Uterus (tissue), 4 donors: ENCODE measurements around the gene AKAP10. TPM values are rescaled to one million over a fixed set of nuclear protein-coding genes. Genes with fewer than 3 reads are reported as not detected.

Experiments used
- DNase-seq, 2 donors: peaks; one replicate each; pipeline ENCODE4 v3.0.0-alpha.2; 2019 to 2020
- H3K27ac ChIP-seq, 2 donors: fragments of 200-600 bp; sonication (generic); 1 replicate in 1 of 2; 2 replicates in 1 of 2; pipeline ENCODE4 v1.5.1; 2016 to 2018
- H3K27me3 ChIP-seq, 2 donors: fragments of 200-600 bp; sonication (generic); one replicate each; pipeline ENCODE4 v1.5.1; 2018 to 2019; ENCODE audit warnings: control low read depth in 1 of 2
- H3K36me3 ChIP-seq, 2 donors: fragments of 200-600 bp; sonication (generic); one replicate each; pipeline ENCODE4 v1.5.1; 2019; ENCODE audit warnings: control low read depth in 1 of 2
- H3K4me1 ChIP-seq, 2 donors: fragments of 200-600 bp; sonication (generic); one replicate each; pipeline ENCODE4 v1.5.1; 2018 to 2019; ENCODE audit warnings: control low read depth in 1 of 2
- H3K4me3 ChIP-seq, 2 donors: fragments of 200-600 bp; sonication (generic); 1 replicate in 1 of 2; 2 replicates in 1 of 2; pipeline ENCODE4 v1.5.1; 2018 to 2019; ENCODE audit warnings: mild to moderate bottlenecking in 1 of 2
- H3K9me3 ChIP-seq, 2 donors: fragments of 200-600 bp; sonication (generic); one replicate each; pipeline ENCODE4 v1.5.1; 2019; ENCODE audit warnings: control low read depth in 1 of 2
- CTCF ChIP-seq, 4 experiments: fragments of 200-600 bp in 2 of 4; fragments of 450-650 bp in 2 of 4; sonication (generic) in 2 of 4; IDR thresholded peaks; one replicate each; pipeline ENCODE4 v1.5.1; 2016 to 2019; ENCODE audit warnings: antibody characterized with exemption in 4 of 4, mild to moderate bottlenecking in 2 of 4, moderate library complexity in 1 of 4
- POLR2A ChIP-seq, 2 donors: fragments of 450-650 bp; IDR thresholded peaks; one replicate each; pipeline ENCODE4 v1.6.1; 2016; ENCODE audit warnings: antibody characterized with exemption in 2 of 2, mild to moderate bottlenecking in 1 of 2, moderate library complexity in 1 of 2
- intact Hi-C: fragments of 100-400 bp; cut with DNase I; formaldehyde crosslinking; loops from one replicate; pipeline ENCODE4 v1.15.1; 2023; ENCODE audit warnings: low total_unique reads
- total RNA-seq, 4 donors: library from RNA; depleted of rRNA in 3 of 4; stranded (reverse); fragments of >200 nt in 3 of 4; gene quantifications; one replicate each; pipeline versions ENCODE4 v1.1.0 to v1.2.4, GENCODE V29; 2014 to 2023
- donor health status: DM: yes; HTN: yes; CAD: no.

AKAP10 gene
- total RNA-seq, 4 donors from 2014 or later, result 17.7 to 56.9 (median 33.2) TPM

- no peak overlapping the region for H3K4me3 ChIP-seq
- H3K36me3 ChIP-seq, result no peaks in the 10 kb centered on the region
- no peaks in the 10 kb centered on the region for H3K27me3 ChIP-seq
- DNase-seq, result no peak
- intact Hi-C loops, result no loop called here
- TF ChIP-seq CTCF (IDR thresholded peaks at IDR 0.05), result no peak
- TF ChIP-seq POLR2A (IDR thresholded peaks at IDR 0.05), result no peak
- H3K9me3 ChIP-seq, result no peaks in the 10 kb centered on the region
- H3K27ac ChIP-seq, result no peak overlapping the region
- H3K4me1 ChIP-seq, result no peaks in the 10 kb centered on the region
Observed at GRCh38 chr17:19915245-19915978, 62.2 kb downstream of the AKAP10 start.

- Histone ChIP-seq H3K27ac (no peak overlapping the region), H3K36me3 (no peaks in the 10 kb centered on the region), H3K9me3 (no peaks in the 10 kb centered on the region), H3K4me1 (no peaks in the 10 kb centered on the region), H3K4me3 (no peak overlapping the region), H3K27me3 (no peaks in the 10 kb centered on the region)
- no peak for DNase-seq
- no peak for TF ChIP-seq POLR2A (IDR thresholded peaks at IDR 0.05)
- no peak for TF ChIP-seq CTCF (IDR thresholded peaks at IDR 0.05)
- intact Hi-C loops, result no loop called here
Observed at GRCh38 chr17:19911033-19911432, 66.6 kb downstream of the AKAP10 start.

GRCh38 chr17:19909139-19909538, 68.5 kb downstream of the AKAP10 start:
- no peaks in the 10 kb centered on the region for H3K36me3 ChIP-seq
- no peaks in the 10 kb centered on the region for H3K27me3 ChIP-seq
- H3K4me1 ChIP-seq, result no peaks in the 10 kb centered on the region
- H3K9me3 ChIP-seq, result no peaks in the 10 kb centered on the region
- no peak for DNase-seq
- no peak overlapping the region for H3K4me3 ChIP-seq
- no peak for TF ChIP-seq CTCF (IDR thresholded peaks at IDR 0.05)
- TF ChIP-seq POLR2A (IDR thresholded peaks at IDR 0.05), result no peak
- intact Hi-C loops, result no loop called here
- H3K27ac ChIP-seq, result no peak overlapping the region

GRCh38 chr17:19905502-19905901, 72.1 kb downstream of the AKAP10 start:
- H3K9me3 ChIP-seq, result no peaks in the 10 kb centered on the region
- H3K36me3 ChIP-seq, result no peaks in the 10 kb centered on the region
- no peaks in the 10 kb centered on the region for H3K27me3 ChIP-seq
- TF ChIP-seq POLR2A (IDR thresholded peaks at IDR 0.05), result no peak
- no peak for TF ChIP-seq CTCF (IDR thresholded peaks at IDR 0.05)
- no peak overlapping the region for H3K27ac ChIP-seq
- no peak for DNase-seq
- intact Hi-C loops, result no loop called here
- no peak overlapping the region for H3K4me3 ChIP-seq
- H3K4me1 ChIP-seq, result no peaks in the 10 kb centered on the region

GRCh38 chr17:19904924-19905323, 72.7 kb downstream of the AKAP10 start:
- Histone ChIP-seq H3K9me3 (no peaks in the 10 kb centered on the region), H3K4me1 (no peaks in the 10 kb centered on the region), H3K27ac (no peak overlapping the region), H3K36me3 (no peaks in the 10 kb centered on the region), H3K27me3 (no peaks in the 10 kb centered on the region), H3K4me3 (no peak overlapping the region)
- TF ChIP-seq CTCF (IDR thresholded peaks at IDR 0.05), result no peak
- TF ChIP-seq POLR2A (IDR thresholded peaks at IDR 0.05), result no peak
- intact Hi-C loops, result no loop called here
- no peak for DNase-seq
